ENCODE results near the gene GADD45G.
A peak's percentile ranks its signal among the peaks of the same experiment; 100 is the strongest.

DNA sequence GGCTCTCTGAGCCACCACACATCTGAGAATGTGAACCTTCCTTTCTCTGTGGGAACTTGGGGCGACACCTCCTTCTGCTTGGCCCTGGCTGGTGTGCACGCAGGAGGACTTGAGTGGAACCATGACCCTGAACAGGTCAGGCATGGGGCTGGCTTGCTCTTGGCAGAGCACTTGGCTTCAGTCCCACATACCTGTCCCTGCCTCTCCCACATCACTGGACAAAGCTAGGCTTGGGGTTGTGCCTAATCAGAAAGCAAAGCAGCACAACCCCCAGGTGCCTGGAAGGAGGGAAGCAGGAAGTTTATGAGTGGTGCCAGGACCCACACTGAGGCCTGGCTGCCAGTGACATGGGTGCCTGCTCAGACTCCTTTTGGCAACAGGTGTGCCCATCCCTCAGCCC is 13.2 kb downstream of the GADD45G start:
- TF ChIP-seq EGR1 (IDR thresholded peaks at IDR 0.05; ENCODE audit: low read depth in 2 of 2) (no peak), CTCF (IDR thresholded peaks at IDR 0.05; ENCODE audit: low read depth, low read length, missing input control) (no peak), FOXA1 (IDR thresholded peaks at IDR 0.05) (no peak), RAD21 (IDR thresholded peaks at IDR 0.05) (peak; percentile 28 to 73), HNF4G (IDR thresholded peaks at IDR 0.05) (peak; percentile 5)
- TF ChIP-seq, protein P1, sequence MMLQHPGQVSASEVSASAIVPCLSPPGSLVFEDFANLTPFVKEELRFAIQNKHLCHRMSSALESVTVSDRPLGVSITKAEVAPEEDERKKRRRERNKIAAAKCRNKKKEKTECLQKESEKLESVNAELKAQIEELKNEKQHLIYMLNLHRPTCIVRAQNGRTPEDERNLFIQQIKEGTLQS (IDR thresholded peaks at IDR 0.05): no peak
- TF ChIP-seq, protein P2, sequence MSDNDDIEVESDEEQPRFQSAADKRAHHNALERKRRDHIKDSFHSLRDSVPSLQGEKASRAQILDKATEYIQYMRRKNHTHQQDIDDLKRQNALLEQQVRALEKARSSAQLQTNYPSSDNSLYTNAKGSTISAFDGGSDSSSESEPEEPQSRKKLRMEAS (IDR thresholded peaks at IDR 0.05): no peak
